Panc1 (cell line): ENCODE results near the gene ACTL6B. TPM values are rescaled to one million over a fixed set of nuclear protein-coding genes. Genes with fewer than 3 reads are reported as not detected.

ENCODE experiments used
- ATAC-seq: fragments of 200-7000 bp; cut with Tn5 transposase; 2 replicates; pipeline ENCODE4 v1.9.1; 2020; ENCODE audit warnings: mild to moderate bottlenecking, moderate library complexity
- BruUV-seq: library from RNA; stranded (reverse); fragments of 400-500 nt; replicated peaks from 2 replicates; lab custom pipeline; 2021; lab: Mats Ljungman, UMichigan
- CTCF ChIA-PET: fragments of 300-600 bp; sonication (Branson Sonifier 250); formaldehyde crosslinking; loops from one replicate; lab custom pipeline; 2022; ENCODE audit warnings: antibody characterized with exemption; lab: Charles Lee
- POLR2A ChIA-PET: fragments of 300-600 bp; sonication (Branson Sonifier 250); formaldehyde crosslinking; loops from one replicate; lab custom pipeline; 2022; ENCODE audit warnings: antibody characterized with exemption; lab: Charles Lee
- DNase-seq: peaks from one replicate; pipeline ENCODE4 v3.0.0-alpha.2; 2010; ENCODE audit warnings: low read depth, low spot score
- H3K27ac ChIP-seq: 2 replicates; pipeline ENCODE4 v1.5.1; 2011; ENCODE audit warnings: mild to moderate bottlenecking, low read length, inconsistent platforms
- H3K27me3 ChIP-seq: fragments of 200-500 bp; sonication (Bioruptor generic); 2 replicates; pipeline ENCODE4 v1.6.0; 2014; ENCODE audit warnings: low read length, inconsistent platforms; ENCODE audit not compliant: control insufficient read depth, insufficient read depth
- H3K36me3 ChIP-seq: fragments of 200-500 bp; sonication (Bioruptor generic); 2 replicates; pipeline ENCODE4 v1.5.1; 2014; ENCODE audit warnings: inconsistent platforms, mild to moderate bottlenecking, low read length, moderate library complexity; ENCODE audit not compliant: control insufficient read depth, insufficient read depth
- H3K4me1 ChIP-seq: 2 replicates; pipeline ENCODE4 v1.5.1; 2011; ENCODE audit warnings: inconsistent platforms, mild to moderate bottlenecking, low read length, moderate library complexity; ENCODE audit not compliant: control insufficient read depth, insufficient read depth
- H3K4me3 ChIP-seq, 2 experiments: 2 replicates each; pipeline ENCODE4 v1.5.1; 2011 to 2012; ENCODE audit warnings: low read depth in 2 of 2, low read length in 2 of 2, mild to moderate bottlenecking in 2 of 2, inconsistent platforms in 1 of 2, moderate library complexity in 1 of 2
- H3K9me3 ChIP-seq: fragments of 200-500 bp; sonication (Bioruptor generic); 2 replicates; pipeline ENCODE4 v1.5.1; 2014; ENCODE audit warnings: low read depth, mild to moderate bottlenecking, inconsistent platforms, low read length, moderate library complexity; ENCODE audit not compliant: control insufficient read depth, insufficient read depth
- CTCF ChIP-seq: fragments of 450-650 bp; IDR thresholded peaks from 2 replicates; pipeline ENCODE4 v1.5.1; 2017; ENCODE audit warnings: mild to moderate bottlenecking
- POLR2AphosphoS5 ChIP-seq: IDR thresholded peaks from 2 replicates; pipeline ENCODE4 v1.6.1; 2012; ENCODE audit warnings: mild to moderate bottlenecking, low read depth, low read length, moderate library complexity
- REST ChIP-seq, 2 experiments: IDR thresholded peaks; 2 replicates each; pipeline ENCODE4 v1.6.1; 2011 to 2012; ENCODE audit warnings: low read depth in 2 of 2, control low read depth in 1 of 2, low read length in 1 of 2, mild to moderate bottlenecking in 1 of 2, moderate library complexity in 1 of 2; ENCODE audit not compliant: insufficient read depth in 1 of 2
- SIN3A ChIP-seq: IDR thresholded peaks from 2 replicates; pipeline ENCODE4 v1.6.1; 2012; ENCODE audit warnings: low read depth, mild to moderate bottlenecking, low read length, moderate library complexity, borderline replicate concordance; ENCODE audit not compliant: insufficient read depth
- TCF7L2 ChIP-seq: IDR thresholded peaks from 2 replicates; pipeline ENCODE4 v1.6.1; 2011; ENCODE audit warnings: mild to moderate bottlenecking, low read depth, low read length, inconsistent platforms
- in situ Hi-C: cut with HindIII; loops from 2 replicates; pipeline ENCODE4 v1.10.0; 2016; ENCODE audit warnings: low sequenced_read_pairs, low pct_unique_long_range_greater_than_20kb
- intact Hi-C: fragments of 100-400 bp; cut with micrococcal nuclease; formaldehyde crosslinking; loops from one replicate; pipeline ENCODE4 v1.10.0; 2022; ENCODE audit not compliant: unreplicated experiment
- total RNA-seq: library from RNA; stranded (reverse); gene quantifications from one replicate; pipeline ENCODE4 v1.2.1, GENCODE V29; 2021; ENCODE audit not compliant: unreplicated experiment

Gene ACTL6B
- total RNA-seq, 1 experiment from 2014 or later: not detected

DNA sequence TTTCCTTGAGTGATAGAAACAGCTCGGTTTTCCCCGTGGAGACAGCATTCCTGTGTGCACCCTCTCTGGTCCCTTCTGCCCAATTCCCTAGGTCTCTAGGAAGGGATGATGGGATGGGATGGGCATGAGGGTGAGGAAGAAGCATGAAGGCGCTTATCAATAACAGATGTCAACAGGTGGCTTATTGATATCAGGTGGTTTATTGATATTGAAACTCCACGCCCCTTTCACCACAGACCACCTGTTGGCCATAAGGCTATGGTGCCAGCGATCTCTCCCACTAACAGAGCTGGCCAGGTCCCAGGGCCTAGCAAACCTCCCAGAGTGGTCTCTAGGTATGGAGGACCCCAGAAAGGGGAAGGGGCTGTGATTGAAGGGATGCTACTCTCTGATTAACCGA lies 36.0 kb downstream of the ACTL6B start:
- no peak for TF ChIP-seq CTCF
- TF ChIP-seq REST (IDR thresholded peaks at IDR 0.05; ENCODE audit: insufficient read depth in 1 of 2, low read depth in 2 of 2, low read length in 1 of 2): no peak
- no peak for TF ChIP-seq TCF7L2
- TF ChIP-seq SIN3A: no peak
- no peak for TF ChIP-seq POLR2AphosphoS5
- H3K9me3 ChIP-seq: no peaks in the 10 kb centered on the region
- CTCF ChIA-PET: no interaction called here
- H3K27ac ChIP-seq: no peak overlapping the region
- ATAC-seq (no peak), DNase-seq (no peak)
- H3K27me3 ChIP-seq: no peaks in the 10 kb centered on the region
- no peaks in the 10 kb centered on the region for H3K4me1 ChIP-seq
- no TSS peak for BruUV-seq
- intact Hi-C loops: no loop called here
- in situ Hi-C loops: no loop called here
- no peaks in the 10 kb centered on the region for H3K36me3 ChIP-seq
- no peak overlapping the region for H3K4me3 ChIP-seq
- POLR2A ChIA-PET: no interaction called here

DNA sequence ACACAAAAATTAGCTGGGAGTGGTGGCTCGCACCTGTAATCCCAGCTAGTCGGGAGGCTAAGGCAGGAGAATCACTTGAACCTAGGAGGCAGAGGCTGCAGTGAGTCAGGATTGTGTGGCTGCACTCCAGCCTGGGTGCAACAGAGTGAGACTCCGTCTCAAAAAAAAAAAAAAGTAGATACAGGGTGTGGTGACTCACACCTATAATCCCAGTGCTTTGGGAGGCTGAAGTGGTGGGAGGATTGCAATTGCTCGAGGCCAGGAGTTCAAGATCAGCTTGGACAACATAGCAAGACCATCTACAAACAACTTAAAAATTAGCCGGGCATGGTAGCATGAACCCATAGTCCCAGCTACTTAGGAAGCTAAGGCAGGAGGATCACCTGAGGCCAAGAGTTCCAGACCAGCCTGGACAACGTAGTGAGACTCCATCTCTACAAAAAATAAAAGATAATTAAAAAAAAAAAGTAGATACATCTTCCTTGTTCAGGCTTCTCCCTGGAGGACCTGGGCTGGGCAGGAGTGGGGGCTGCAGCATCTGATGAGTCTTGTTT lies 41.9 kb downstream of the ACTL6B start:
- in situ Hi-C loops: no loop called here
- no peak for ATAC-seq
- CTCF ChIA-PET: interaction anchor here (1.2 kb wide), 1 partner anchor 77 kb away, joined by 4 read pairs; no protein-coding TSS in a partner anchor

More for the DNA sequence above, 41.9 kb downstream of the ACTL6B start:
- H3K36me3 ChIP-seq: no peaks in the 10 kb centered on the region
- no peak for DNase-seq
- BruUV-seq: no TSS peak
- H3K4me1 ChIP-seq: peaks cover 5% of the 10 kb centered on the region
- intact Hi-C loops: no loop called here
- H3K4me3 ChIP-seq: no peak overlapping the region
- TF ChIP-seq POLR2AphosphoS5 (no peak), REST (IDR thresholded peaks at IDR 0.05; ENCODE audit: insufficient read depth in 1 of 2, low read depth in 2 of 2, low read length in 1 of 2) (no peak), SIN3A (no peak), TCF7L2 (no peak), CTCF (no peak)
- no peak overlapping the region for H3K27ac ChIP-seq
- POLR2A ChIA-PET: no interaction called here
- H3K9me3 ChIP-seq: no peaks in the 10 kb centered on the region
- H3K27me3 ChIP-seq: no peaks in the 10 kb centered on the region
